Measurements from ENCODE around the gene SPAG16.

SPAG16 gene

DNA sequence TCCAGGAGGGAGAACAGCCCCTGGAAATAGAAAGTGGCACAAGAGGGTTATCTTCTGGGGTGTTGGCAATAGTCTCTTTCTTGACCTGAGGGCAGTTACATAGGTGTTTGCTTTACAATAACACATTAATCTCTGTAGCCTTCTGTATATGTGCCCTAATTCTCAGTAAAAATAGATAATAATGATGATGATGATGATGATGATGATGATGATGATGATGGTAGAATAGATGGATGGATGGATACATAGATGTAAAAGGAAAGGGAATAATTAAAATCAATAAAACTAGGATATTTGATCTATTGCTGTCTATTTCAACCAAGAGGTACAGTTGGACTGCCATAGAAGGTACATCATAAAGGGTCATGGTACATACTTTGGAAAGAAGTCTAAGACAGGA, 948.9 kb downstream of the SPAG16 start:
- TF ChIP-seq RAD21 (IDR thresholded peaks at IDR 0.05; ENCODE audit: low read depth) (no peak), CEBPB (IDR thresholded peaks at IDR 0.05) (no peak), TAF1 (IDR thresholded peaks at IDR 0.05; ENCODE audit: low read depth) (no peak)
- TF ChIP-seq, protein P1, sequence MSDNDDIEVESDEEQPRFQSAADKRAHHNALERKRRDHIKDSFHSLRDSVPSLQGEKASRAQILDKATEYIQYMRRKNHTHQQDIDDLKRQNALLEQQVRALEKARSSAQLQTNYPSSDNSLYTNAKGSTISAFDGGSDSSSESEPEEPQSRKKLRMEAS (IDR thresholded peaks at IDR 0.05): no peak

DNA sequence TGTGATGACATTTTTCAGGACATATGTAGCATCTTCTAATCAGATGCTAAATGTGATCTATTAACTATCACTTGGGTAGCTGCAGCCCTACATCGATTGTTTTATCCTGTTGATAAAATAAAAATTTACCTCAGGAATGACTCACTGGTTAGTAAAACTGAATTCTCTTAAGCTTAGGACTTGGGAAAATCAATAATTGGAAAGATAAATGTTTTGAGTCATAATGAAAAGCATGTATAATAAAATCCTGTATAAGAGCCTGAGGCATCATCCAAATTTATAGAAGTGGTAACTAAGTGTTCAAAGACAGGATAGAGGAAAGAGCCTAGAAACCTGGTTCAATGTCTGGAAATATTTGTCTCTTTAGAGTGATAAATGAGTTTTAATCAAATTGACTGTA, 958.5 kb downstream of the SPAG16 start:
- TF ChIP-seq TCF12 (IDR thresholded peaks at IDR 0.05; ENCODE audit: low read depth): no peak
- TF ChIP-seq, protein P2, sequence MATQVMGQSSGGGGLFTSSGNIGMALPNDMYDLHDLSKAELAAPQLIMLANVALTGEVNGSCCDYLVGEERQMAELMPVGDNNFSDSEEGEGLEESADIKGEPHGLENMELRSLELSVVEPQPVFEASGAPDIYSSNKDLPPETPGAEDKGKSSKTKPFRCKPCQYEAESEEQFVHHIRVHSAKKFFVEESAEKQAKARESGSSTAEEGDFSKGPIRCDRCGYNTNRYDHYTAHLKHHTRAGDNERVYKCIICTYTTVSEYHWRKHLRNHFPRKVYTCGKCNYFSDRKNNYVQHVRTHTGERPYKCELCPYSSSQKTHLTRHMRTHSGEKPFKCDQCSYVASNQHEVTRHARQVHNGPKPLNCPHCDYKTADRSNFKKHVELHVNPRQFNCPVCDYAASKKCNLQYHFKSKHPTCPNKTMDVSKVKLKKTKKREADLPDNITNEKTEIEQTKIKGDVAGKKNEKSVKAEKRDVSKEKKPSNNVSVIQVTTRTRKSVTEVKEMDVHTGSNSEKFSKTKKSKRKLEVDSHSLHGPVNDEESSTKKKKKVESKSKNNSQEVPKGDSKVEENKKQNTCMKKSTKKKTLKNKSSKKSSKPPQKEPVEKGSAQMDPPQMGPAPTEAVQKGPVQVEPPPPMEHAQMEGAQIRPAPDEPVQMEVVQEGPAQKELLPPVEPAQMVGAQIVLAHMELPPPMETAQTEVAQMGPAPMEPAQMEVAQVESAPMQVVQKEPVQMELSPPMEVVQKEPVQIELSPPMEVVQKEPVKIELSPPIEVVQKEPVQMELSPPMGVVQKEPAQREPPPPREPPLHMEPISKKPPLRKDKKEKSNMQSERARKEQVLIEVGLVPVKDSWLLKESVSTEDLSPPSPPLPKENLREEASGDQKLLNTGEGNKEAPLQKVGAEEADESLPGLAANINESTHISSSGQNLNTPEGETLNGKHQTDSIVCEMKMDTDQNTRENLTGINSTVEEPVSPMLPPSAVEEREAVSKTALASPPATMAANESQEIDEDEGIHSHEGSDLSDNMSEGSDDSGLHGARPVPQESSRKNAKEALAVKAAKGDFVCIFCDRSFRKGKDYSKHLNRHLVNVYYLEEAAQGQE (IDR thresholded peaks at IDR 0.05; ENCODE audit: low read depth): no peak
- no peak for TF ChIP-seq CEBPB (IDR thresholded peaks at IDR 0.05)
- TF ChIP-seq, protein P3, sequence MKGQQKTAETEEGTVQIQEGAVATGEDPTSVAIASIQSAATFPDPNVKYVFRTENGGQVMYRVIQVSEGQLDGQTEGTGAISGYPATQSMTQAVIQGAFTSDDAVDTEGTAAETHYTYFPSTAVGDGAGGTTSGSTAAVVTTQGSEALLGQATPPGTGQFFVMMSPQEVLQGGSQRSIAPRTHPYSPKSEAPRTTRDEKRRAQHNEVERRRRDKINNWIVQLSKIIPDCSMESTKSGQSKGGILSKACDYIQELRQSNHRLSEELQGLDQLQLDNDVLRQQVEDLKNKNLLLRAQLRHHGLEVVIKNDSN (IDR thresholded peaks at IDR 0.05): no peak
- TF ChIP-seq RAD21 (IDR thresholded peaks at IDR 0.05; ENCODE audit: low read depth): no peak
- no peak for TF ChIP-seq EGR1 (IDR thresholded peaks at IDR 0.05)
- TF ChIP-seq, protein P1 (IDR thresholded peaks at IDR 0.05): no peak
- TF ChIP-seq EP300 (IDR thresholded peaks at IDR 0.05; ENCODE audit: borderline replicate concordance): no peak
- TF ChIP-seq YY1 (IDR thresholded peaks at IDR 0.05; ENCODE audit: low read depth): no peak
- no peak for TF ChIP-seq ZBTB7A (IDR thresholded peaks at IDR 0.05; ENCODE audit: low read depth)

DNA sequence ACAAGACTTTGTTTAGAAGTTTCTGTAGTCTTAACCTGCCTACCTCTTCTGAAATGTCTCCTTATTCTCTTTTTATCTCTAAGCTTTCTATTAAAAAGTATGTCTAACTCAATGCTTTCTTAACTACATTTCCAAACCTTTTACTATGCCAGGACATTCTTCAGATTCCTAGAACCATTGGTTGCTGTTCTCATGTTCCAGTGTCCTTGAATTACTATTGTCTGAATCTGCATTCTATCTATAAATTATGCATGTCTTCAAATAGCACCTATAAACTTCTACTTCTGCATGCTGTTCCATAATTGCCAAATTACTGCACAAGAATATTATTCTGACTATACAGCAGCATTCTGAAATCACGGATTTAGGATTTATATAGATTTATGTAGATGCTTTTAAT, 960.6 kb downstream of the SPAG16 start:
- TF ChIP-seq FOXM1 (IDR thresholded peaks at IDR 0.05; ENCODE audit: borderline replicate concordance, low read depth): peak; percentile 57; the same call in 1 of the 2 replicates
- peak; percentile 84 for TF ChIP-seq EP300 (IDR thresholded peaks at IDR 0.05; ENCODE audit: borderline replicate concordance)
- TF ChIP-seq TEAD4 (IDR thresholded peaks at IDR 0.05): peak; percentile 97
- TF ChIP-seq RAD21 (IDR thresholded peaks at IDR 0.05; ENCODE audit: low read depth): no peak
- peak; percentile 52; the same call in 1 of the 2 replicates for TF ChIP-seq TCF12 (IDR thresholded peaks at IDR 0.05; ENCODE audit: low read depth)
- peak; percentile 78 for TF ChIP-seq NFIC (IDR thresholded peaks at IDR 0.05)

DNA sequence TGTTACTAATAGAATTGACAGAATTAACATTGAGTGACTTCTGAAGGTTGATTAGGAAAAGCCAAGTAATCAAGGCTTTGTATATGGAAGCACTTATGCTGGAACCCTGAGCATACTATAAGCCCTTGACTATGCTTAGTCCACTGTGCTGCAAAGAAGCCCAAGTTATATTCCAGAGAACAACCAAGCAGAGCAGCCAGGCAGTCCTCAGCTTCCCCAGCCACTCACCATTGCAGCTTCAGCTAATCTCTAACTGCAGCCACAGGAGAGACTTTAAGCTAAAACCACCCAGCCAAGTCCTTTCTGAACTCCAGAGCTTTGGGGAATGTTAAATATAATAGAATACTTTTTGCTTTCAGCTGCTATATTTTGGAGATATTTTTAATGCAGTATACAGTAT, 962.2 kb downstream of the SPAG16 start:
- TF ChIP-seq FOXM1 (IDR thresholded peaks at IDR 0.05; ENCODE audit: borderline replicate concordance, low read depth) (no peak), CREB1 (IDR thresholded peaks at IDR 0.05; ENCODE audit: low read depth) (no peak), EGR1 (IDR thresholded peaks at IDR 0.05) (no peak), TAF1 (IDR thresholded peaks at IDR 0.05; ENCODE audit: low read depth) (no peak), EP300 (IDR thresholded peaks at IDR 0.05; ENCODE audit: borderline replicate concordance) (no peak), NFIC (IDR thresholded peaks at IDR 0.05) (no peak), ZBTB7A (IDR thresholded peaks at IDR 0.05; ENCODE audit: low read depth) (no peak), TCF12 (IDR thresholded peaks at IDR 0.05; ENCODE audit: low read depth) (no peak)
- TF ChIP-seq, protein P1 (IDR thresholded peaks at IDR 0.05): no peak
- TF ChIP-seq, protein P2 (IDR thresholded peaks at IDR 0.05; ENCODE audit: low read depth): no peak

DNA sequence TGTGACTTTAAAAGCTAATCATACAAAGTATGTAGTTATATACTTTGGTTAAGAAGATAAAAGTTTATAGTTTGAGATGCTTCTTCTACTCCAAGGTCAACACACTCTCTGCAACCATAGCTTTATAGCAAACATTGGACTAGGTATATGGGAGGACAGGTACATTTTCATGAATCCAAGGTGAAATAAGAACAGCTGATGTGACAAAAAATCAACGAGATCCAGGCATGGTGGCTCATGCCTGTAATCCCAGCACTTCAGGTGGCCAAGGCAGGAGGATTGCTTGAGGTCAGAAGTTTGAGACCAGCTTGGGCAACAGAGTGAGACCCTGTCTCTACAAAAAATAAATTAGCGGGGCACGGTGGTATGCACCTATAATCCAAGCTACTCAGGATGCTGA, 963.3 kb downstream of the SPAG16 start:
- TF ChIP-seq YY1 (IDR thresholded peaks at IDR 0.05; ENCODE audit: low read depth) (no peak), TEAD4 (IDR thresholded peaks at IDR 0.05) (no peak), TCF12 (IDR thresholded peaks at IDR 0.05; ENCODE audit: low read depth) (no peak), TAF1 (IDR thresholded peaks at IDR 0.05; ENCODE audit: low read depth) (no peak)
- TF ChIP-seq, protein P2 (IDR thresholded peaks at IDR 0.05; ENCODE audit: low read depth): no peak
- TF ChIP-seq, protein P1 (IDR thresholded peaks at IDR 0.05): no peak

Measured in Ishikawa (cell line).